Omental fat pad (tissue), 4 donors: ENCODE data around the gene ADK. TPM values are rescaled to one million over a fixed set of nuclear protein-coding genes. Genes with fewer than 3 reads are reported as not detected.

Experiments used
- ATAC-seq: fragments of 150-250 bp; one replicate; pipeline ENCODE4 v1.9.1; 2016; ENCODE audit warnings: mild to moderate bottlenecking, moderate library complexity; ENCODE audit not compliant: low FRiP score
- DNase-seq: peaks from one replicate; pipeline ENCODE4 v3.0.0-alpha.2; 2019; ENCODE audit warnings: low spot score
- total RNA-seq, 4 donors: library from RNA; depleted of rRNA; stranded (reverse); fragments of >200 nt; gene quantifications; one replicate each; pipeline ENCODE4 v1.1.0, GENCODE V29; 2016
- TF ChIP-seq, protein P1 (sequence below), 3 donors: fragments of 450-650 bp; IDR thresholded peaks; one replicate each; pipeline ENCODE4 v1.5.1; 2016 to 2017; ENCODE audit warnings: antibody characterized with exemption in 3 of 3, mild to moderate bottlenecking in 3 of 3, moderate library complexity in 2 of 3

The ADK gene
- 10 to 100 TPM; 19.4 to 23.3 (median 22.0) TPM for total RNA-seq

DNA sequence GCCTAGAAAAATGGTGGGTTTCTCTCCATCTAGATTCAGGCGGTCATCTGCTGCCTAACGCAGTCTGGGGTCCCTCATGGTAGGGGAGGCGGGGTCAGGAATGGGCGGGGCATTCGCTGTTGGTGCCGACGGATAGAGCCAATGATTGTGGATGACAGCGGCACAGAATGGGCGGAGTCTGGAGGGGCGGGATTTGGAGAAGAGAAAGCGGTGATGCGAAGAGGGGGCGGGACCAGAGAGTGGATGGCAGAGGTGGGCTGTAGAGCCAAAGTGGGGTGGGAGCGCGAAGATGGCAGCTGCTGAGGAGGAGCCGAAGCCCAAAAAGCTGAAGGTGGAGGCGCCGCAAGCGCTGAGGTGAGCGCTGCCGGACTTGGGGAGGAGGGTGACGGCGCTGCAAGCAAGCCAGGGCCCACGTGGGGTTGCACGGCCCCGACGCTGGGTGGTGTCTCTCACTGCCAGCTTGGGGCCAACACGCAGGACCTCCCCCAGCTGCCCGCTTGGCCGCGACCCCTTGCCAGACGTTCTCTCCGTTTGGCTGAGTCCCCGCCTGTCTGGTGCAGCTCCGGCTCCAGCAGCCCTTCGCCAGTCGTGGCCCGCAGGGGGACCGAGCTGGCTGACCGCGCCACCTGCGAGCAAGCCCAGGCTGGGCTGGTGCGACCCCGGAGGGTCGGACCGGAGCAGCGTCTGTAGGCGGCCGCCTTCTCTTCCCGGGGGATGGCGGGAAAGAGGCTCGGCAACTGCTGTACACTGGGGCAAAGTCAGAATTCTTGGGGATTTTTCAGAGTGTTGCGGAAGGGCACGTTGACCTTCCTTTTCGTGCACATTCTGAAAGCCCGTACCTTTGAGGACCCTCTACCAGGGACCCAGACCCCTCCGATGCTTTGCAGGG is at the start of gene ADK:
Gene ADK, plus strand, starts transcription at position 232 of the 889 bp plus-strand sequence. Its CDS starts 58 bp downstream, at position 290.
- TF ChIP-seq, protein P1, sequence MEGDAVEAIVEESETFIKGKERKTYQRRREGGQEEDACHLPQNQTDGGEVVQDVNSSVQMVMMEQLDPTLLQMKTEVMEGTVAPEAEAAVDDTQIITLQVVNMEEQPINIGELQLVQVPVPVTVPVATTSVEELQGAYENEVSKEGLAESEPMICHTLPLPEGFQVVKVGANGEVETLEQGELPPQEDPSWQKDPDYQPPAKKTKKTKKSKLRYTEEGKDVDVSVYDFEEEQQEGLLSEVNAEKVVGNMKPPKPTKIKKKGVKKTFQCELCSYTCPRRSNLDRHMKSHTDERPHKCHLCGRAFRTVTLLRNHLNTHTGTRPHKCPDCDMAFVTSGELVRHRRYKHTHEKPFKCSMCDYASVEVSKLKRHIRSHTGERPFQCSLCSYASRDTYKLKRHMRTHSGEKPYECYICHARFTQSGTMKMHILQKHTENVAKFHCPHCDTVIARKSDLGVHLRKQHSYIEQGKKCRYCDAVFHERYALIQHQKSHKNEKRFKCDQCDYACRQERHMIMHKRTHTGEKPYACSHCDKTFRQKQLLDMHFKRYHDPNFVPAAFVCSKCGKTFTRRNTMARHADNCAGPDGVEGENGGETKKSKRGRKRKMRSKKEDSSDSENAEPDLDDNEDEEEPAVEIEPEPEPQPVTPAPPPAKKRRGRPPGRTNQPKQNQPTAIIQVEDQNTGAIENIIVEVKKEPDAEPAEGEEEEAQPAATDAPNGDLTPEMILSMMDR (IDR thresholded peaks at IDR 0.05), result no peak
- DNase-seq (peak; percentile 100), ATAC-seq (peak; percentile 98)

DNA sequence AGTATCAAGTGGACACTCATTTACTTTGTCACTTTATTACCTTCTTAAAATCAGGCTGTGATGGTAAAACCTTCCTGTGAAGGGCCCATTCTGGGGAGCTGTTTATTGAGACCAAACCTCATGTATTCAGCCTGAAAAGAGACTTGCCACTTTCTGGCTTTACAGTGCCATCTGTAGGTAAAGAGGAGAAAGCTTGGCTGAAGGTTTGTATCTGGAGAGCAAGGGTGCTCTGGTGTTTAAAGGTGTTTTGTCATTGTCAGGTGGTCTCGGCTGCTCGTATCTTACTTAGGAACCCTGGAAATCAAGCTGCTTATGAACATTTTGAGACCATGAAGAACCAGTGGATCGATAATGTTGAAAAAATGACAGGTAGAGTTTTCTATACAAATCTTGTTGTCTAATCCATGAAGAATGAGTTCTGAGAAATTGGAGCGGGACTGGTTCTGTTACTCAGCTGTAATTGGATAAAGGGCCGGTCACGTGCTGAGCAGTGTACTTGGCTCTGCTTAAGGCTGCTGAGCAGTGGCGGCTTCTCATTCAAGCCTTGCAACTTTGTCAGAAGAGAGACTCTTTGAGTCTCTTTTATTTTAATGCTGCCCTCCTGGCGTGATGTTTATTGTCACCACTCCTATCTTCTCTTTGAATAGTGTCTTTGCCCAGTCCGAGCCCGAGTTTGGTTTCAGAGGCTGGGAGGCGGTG is 47.3 kb upstream of the ADK start:
- TF ChIP-seq, protein P1 (IDR thresholded peaks at IDR 0.05), result no peak
- ATAC-seq, result no peak
- DNase-seq, result no peak

DNA sequence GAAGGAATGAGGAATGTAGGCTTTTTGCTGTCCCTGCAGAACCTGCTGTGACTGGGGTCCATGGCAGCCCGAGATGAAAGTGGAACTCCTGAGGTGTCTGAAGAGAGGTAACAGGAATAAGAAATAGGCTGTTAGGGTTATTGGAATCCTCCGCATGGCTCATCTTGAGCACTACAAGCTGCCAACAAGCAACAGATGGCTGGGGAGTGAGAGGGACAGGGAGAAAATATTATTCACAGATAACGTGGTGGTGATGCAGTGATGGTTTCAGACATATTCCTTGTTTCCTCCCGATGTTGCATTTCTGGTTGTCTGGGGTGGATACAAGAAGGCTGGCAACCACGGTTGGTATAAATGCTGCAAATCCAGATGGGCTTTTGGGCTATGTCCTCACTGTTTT is 46.5 kb upstream of the ADK start:
- TF ChIP-seq, protein P1 (IDR thresholded peaks at IDR 0.05), result no peak
- DNase-seq (no peak), ATAC-seq (no peak)

DNA sequence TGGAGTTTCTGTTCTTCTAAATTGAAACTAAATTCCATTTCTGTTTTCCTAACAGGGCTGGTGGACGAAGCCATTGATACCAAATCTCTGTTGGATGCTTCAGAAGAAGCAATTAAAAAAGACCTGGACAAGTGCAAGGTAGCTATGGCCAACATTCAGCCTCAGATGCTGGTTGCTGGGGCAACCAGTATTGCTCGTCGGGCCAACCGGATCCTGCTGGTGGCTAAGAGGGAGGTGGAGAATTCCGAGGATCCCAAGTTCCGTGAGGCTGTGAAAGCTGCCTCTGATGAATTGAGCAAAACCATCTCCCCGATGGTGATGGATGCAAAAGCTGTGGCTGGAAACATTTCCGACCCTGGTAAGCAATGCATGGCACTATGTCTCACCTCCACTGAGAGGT is 46.0 kb upstream of the ADK start:
- ATAC-seq, result no peak
- DNase-seq, result no peak
- TF ChIP-seq, protein P1 (IDR thresholded peaks at IDR 0.05), result no peak

DNA sequence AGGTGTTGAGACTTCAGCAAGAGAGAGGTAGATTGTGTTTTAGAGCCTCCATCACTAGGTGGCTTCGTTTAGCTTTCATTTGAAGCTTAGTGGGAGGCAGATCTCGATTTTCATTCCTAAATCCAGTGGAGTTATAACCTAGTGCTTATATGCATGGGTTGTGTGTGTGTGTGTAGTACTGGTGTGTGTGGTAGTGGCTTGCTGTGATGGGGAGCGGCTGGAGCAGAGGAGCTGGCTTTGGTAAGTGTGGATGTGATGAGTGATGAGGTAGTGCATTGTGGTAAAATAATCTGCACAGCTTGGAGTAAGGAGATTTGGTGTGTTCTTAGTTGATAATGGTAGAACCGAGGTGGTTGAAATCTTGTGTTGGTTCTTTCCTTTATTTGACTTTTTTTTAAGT is 43.6 kb upstream of the ADK start:
- ATAC-seq, result no peak
- DNase-seq, result no peak
- TF ChIP-seq, protein P1 (IDR thresholded peaks at IDR 0.05), result no peak

DNA sequence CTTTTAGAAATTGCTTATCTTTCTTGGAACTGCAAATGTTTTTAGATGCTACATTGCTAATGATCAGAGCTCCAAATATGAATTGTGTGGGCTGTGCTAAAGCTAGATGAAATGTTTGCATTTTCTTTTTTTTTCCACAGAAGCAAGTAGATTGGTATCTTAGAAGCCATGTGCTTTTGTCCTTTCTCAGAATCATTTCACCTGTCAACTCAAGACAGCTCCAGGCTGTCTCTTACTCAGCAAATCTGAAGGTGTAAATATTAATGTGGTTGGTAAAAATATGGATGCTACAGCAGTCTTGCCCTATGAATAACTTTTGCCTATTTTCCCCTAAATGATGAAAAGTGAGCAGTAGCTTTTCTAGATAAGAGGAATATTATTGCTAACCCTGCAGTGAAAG is 41.6 kb upstream of the ADK start:
- TF ChIP-seq, protein P1 (IDR thresholded peaks at IDR 0.05), result no peak
- DNase-seq (no peak), ATAC-seq (no peak)
